ENCODE measurements around the gene SAMD1.

SAMD1 gene

DNA sequence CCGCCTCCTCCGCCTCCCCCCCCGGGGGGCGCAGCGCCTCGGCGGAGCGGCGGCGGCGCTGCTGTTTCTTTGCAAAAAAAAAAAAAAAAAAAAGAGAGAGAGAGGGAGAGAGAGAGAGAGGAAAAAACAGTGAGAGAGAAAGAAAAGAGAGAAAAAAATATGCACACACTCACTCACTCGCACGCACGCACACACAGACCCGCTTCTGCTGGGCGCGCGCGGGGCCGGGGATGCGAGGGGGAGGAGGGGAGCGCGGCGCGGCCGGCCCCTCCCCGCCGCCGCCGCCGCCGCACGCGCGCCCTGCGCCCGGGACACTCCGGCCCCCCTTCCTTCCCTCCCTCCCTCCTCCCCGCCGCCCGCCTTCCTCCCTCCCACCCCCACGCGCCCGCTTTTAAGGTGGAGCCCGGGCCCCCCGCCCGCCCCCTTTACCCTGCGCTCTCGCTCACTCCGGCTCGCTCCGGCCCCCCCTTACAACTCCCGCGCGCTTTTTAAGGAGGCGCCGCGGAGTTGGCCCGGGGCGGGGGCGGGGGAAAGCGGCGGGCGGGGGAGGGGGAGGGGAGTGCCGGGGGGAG lies at the start of gene SAMD1:
SAMD1 (minus strand) TSS at position 243 of the 572 bp plus-strand sequence.
- Histone ChIP-seq H3K36me3 (peaks cover 35% of the 10 kb centered on the region), H3K27ac (peak within 1 kb of the TSS; percentile 95), H3K27me3 (ENCODE audit: insufficient read depth, low read depth, severe bottlenecking) (no peaks in the 10 kb centered on the region), H3K4me3 (ENCODE audit: low read depth, low read length) (peak within 1 kb of the TSS; percentile 74), H3K9me3 (ENCODE audit: severe bottlenecking) (peaks cover 9% of the 10 kb centered on the region)
- peak; percentile 91 for DNase-seq
- TF ChIP-seq, protein P1, sequence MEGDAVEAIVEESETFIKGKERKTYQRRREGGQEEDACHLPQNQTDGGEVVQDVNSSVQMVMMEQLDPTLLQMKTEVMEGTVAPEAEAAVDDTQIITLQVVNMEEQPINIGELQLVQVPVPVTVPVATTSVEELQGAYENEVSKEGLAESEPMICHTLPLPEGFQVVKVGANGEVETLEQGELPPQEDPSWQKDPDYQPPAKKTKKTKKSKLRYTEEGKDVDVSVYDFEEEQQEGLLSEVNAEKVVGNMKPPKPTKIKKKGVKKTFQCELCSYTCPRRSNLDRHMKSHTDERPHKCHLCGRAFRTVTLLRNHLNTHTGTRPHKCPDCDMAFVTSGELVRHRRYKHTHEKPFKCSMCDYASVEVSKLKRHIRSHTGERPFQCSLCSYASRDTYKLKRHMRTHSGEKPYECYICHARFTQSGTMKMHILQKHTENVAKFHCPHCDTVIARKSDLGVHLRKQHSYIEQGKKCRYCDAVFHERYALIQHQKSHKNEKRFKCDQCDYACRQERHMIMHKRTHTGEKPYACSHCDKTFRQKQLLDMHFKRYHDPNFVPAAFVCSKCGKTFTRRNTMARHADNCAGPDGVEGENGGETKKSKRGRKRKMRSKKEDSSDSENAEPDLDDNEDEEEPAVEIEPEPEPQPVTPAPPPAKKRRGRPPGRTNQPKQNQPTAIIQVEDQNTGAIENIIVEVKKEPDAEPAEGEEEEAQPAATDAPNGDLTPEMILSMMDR (IDR thresholded peaks at IDR 0.05; ENCODE audit: low read depth, low read length), result no peak

DNA sequence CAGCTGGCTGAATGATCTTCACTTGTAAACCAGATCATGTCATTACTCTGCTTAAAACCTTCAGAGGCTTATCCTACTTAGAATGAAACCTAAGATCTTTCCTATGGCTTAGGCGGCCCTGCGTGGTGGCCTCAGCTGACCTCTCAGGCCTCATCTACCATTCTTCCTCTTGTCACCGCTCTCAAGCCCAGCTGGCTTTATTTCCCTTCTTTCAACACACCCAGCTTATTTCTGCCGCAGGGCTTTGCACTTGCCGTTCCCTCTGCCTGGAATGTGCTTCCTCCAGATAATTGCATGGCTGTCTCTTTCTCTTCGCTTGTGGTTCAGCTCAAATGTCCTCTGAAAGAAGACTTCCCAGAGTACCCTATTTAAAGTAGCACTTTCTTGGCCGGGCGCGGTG lies 49.4 kb upstream of the SAMD1 start:
- Histone ChIP-seq H3K36me3 (no peaks in the 10 kb centered on the region), H3K4me3 (ENCODE audit: low read depth, low read length) (no peak overlapping the region), H3K27ac (no peak overlapping the region), H3K9me3 (ENCODE audit: severe bottlenecking) (no peaks in the 10 kb centered on the region), H3K27me3 (ENCODE audit: insufficient read depth, low read depth, severe bottlenecking) (no peaks in the 10 kb centered on the region)
- DNase-seq, result peak; percentile 92
- TF ChIP-seq, protein P1 (IDR thresholded peaks at IDR 0.05; ENCODE audit: low read depth, low read length), result no peak

DNA sequence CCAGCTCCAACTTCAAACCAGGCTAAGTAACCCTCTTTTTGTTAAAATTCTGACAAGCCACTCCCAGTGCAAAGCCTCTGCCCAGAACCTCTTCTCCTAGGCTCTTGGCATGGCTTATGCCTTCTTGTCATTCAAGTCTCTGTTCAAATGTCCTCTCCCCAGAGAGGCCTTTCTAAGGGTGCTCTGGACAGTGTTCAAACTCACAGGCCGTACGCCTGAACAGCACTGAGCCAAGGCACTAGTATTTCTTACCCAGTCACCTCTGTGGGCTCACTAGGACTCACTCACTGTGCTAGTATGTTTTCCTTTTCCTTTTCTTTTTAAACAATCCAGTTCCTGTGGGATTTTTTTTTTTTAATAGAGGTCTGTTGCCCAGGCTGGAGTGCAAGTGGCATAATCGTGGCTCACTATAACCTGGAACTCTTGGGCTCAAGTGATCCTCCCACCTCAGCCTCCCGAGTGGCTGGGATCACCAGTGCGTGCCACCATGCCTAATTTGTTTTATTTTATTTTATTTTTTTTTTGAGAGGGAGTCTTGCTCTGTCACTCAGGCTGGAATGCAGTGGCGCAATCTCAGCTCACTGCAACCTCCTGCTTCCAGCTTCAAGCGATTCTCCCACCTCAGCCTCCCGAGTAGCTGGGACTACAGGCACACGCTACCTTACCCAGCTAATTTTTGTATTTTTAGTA lies 48.2 kb upstream of the SAMD1 start:
- Histone ChIP-seq H3K4me3 (ENCODE audit: low read depth, low read length) (no peak overlapping the region), H3K27me3 (ENCODE audit: insufficient read depth, low read depth, severe bottlenecking) (no peaks in the 10 kb centered on the region), H3K36me3 (peaks cover 9% of the 10 kb centered on the region), H3K9me3 (ENCODE audit: severe bottlenecking) (no peaks in the 10 kb centered on the region), H3K27ac (no peak overlapping the region)
- no peak for DNase-seq
- TF ChIP-seq, protein P1 (IDR thresholded peaks at IDR 0.05; ENCODE audit: low read depth, low read length), result no peak

- peak; percentile 99 for DNase-seq
- TF ChIP-seq, protein P1 (IDR thresholded peaks at IDR 0.05; ENCODE audit: low read depth, low read length), result peak; percentile 66
- H3K27ac ChIP-seq, result peak within 1 kb of the TSS; percentile 90
These were observed 46.1 kb upstream of the SAMD1 start, which contains the start of gene ASF1B for GRCh38 chr19:14136509-14137281. Gene ASF1B (minus strand): TSS chr19:14136589. CDS start chr19:14136456, 133 bp downstream.

DNA sequence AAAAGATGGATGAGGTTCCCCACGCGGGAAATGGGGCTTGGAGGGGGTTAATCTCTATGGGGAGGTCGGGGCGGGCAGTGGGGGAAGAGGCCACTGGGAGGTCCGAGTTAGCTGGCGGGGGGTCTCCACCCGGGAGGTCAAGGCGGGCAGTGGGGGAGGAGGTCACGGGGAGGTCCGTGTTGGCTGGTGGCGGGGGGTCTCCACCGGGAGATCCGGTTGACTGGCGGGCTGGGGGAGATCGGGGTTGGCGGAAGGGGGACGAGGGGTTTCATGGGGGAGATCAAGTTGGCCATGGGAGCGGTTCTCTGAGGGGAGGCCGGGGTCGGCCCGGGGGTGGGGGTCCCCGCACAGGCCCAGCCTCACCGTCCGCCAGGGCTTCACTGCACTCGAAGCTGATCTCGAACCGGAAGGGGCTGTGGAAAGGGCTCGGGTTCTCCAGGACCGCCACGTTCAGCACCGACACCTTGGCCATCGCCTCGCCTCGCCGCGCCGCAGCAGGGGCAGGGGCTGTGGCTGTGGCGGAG lies 45.5 kb upstream of the SAMD1 start:
- no peaks in the 10 kb centered on the region for H3K27me3 ChIP-seq (ENCODE audit: insufficient read depth, low read depth, severe bottlenecking)
- H3K4me3 ChIP-seq (ENCODE audit: low read depth, low read length), result peak overlapping the region; percentile 74
- H3K27ac ChIP-seq, result peak overlapping the region; percentile 90
- TF ChIP-seq, protein P1 (IDR thresholded peaks at IDR 0.05; ENCODE audit: low read depth, low read length), result no peak
- H3K9me3 ChIP-seq (ENCODE audit: severe bottlenecking), result no peaks in the 10 kb centered on the region
- no peak for DNase-seq
- H3K36me3 ChIP-seq, result peaks cover 16% of the 10 kb centered on the region

More at GRCh38 chr19:14136509-14137281, 46.1 kb upstream of the SAMD1 start, which contains the start of gene ASF1B:
- Histone ChIP-seq H3K9me3 (ENCODE audit: severe bottlenecking) (no peaks in the 10 kb centered on the region), H3K36me3 (peaks cover 16% of the 10 kb centered on the region), H3K27me3 (ENCODE audit: insufficient read depth, low read depth, severe bottlenecking) (no peaks in the 10 kb centered on the region), H3K4me3 (ENCODE audit: low read depth, low read length) (peak within 1 kb of the TSS; percentile 74)
